Tibial nerve (tissue), 4 donors: Measurements from ENCODE around the gene FIGNL1.
A peak's percentile ranks its signal among the peaks of the same experiment; 100 is the strongest.

Source experiments
- CTCF ChIP-seq, 5 experiments: fragments of 200-600 bp in 3 of 5; fragments of 450-650 bp in 2 of 5; sonication (generic) in 3 of 5; IDR thresholded peaks; one replicate each; pipeline ENCODE4 v1.5.1; 2016 to 2019; ENCODE audit warnings: antibody characterized with exemption in 5 of 5, mild to moderate bottlenecking in 3 of 5, moderate library complexity in 2 of 5
- EP300 ChIP-seq, 2 donors: sonication (generic); formaldehyde crosslinking; IDR thresholded peaks; one replicate each; pipeline ENCODE4 v1.6.1; 2017; ENCODE audit warnings: antibody characterized with exemption in 2 of 2, mild to moderate bottlenecking in 1 of 2
- POLR2A ChIP-seq, 2 donors: fragments of 450-650 bp; IDR thresholded peaks; one replicate each; pipeline ENCODE4 v1.6.1; 2017; ENCODE audit warnings: antibody characterized with exemption in 2 of 2, mild to moderate bottlenecking in 2 of 2, moderate library complexity in 2 of 2

- TF ChIP-seq CTCF (IDR thresholded peaks at IDR 0.05) (peak; percentile 82 to 92 (median 84)), EP300 (IDR thresholded peaks at IDR 0.05) (peak in 1 of 2 donors; percentile 17), POLR2A (IDR thresholded peaks at IDR 0.05) (no peak)
Observed at GRCh38 chr7:50467817-50468610, 17.9 kb upstream of the FIGNL1 start.
